NCI-H345 (cell line): Measurements from ENCODE around the gene MYO5B.
"Not testable (repeated sequence)": the region's sequence is repeated elsewhere in the genome, so short reads cannot be mapped to it uniquely, and the experiment has no call there.

Experiments used
- DNase-seq: peaks from one replicate; lab custom pipeline; 2025; lab: John Stamatoyannopoulos, UW

MYO5B gene

GRCh38 chr18:49789560-49790134 lies 405.3 kb downstream of the MYO5B start:
- DNase-seq = not testable (repeated sequence)

DNA sequence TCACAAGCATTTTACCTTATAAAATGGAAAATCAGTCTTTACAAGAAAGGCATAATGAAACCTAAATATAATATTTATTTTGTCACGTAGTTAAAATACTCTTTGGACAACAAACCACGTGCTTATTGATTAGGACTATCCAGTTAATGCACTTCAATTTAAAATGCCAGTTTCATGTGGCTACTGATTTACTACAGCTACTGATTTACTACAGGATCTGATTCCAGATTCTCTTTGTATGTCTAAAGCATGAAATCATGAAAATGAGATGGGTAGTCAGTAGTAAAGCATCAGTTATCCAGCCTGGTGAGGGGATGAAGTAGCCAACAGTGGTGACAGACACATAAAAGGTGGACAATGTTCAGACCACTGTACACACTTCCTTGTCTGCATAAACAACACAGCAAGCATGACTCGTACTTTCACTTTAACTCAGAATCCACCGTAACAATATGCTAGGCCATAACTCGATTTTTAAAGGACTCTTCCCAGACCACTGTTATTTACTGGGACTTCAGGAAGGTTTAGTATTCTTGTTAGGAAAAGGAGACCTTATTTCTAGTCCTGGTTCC lies 406.5 kb downstream of the MYO5B start:
- no peak for DNase-seq

- no peak for DNase-seq
These were observed 408.8 kb downstream of the MYO5B start for GRCh38 chr18:49786019-49786720.

DNA sequence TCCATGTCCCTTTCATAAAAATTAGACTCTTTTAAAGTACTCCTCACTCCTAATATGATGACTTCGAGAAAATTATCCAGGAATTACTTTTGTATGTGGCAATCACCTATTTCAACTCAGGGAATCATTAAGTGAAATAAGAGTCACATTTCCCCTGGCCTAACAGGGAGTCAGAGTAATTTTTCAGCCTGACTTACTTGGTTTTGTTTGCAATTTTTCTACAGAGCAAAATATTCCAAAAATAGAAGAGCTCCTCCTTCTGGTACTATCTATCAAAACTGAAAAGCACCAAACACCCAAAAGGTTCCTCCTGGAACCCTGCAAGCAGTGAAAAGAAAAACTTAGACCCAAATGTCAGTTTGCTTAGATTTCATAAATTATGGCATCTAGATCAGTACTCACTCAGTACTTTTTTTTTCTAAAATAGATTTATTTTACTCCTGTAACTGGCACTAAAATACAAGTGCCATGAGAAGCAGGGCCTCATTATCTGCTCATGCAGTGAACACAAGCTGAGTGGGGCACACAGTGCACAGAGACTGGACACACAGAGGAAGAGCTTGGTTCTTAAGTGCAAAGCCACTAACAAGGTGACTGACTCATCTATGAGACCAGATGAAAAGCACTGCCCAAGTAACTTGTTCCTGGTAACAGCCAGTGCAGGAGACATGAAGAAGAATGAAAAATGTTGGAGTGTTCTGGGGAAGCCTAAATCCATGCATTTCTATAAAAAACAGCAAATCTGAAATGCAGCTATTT lies 410.3 kb downstream of the MYO5B start:
- DNase-seq = no peak

GRCh38 chr18:49783631-49784030 lies 411.3 kb downstream of the MYO5B start:
- not testable (repeated sequence) for DNase-seq

- peak; percentile 73 for DNase-seq
These were observed 416.0 kb downstream of the MYO5B start for GRCh38 chr18:49778826-49779465.
